Breast epithelium (tissue), 4 donors: Measurements from ENCODE around the gene ALOX5. TPM values are rescaled to one million over a fixed set of nuclear protein-coding genes. Genes with fewer than 3 reads are reported as not detected.
"Not testable (repeated sequence)": the region's sequence is repeated elsewhere in the genome, so short reads cannot be mapped to it uniquely, and the experiment has no call there.

ENCODE experiments used
- DNase-seq, 2 donors: peaks; one replicate each; pipeline ENCODE4 v3.0.0-alpha.2; 2019; ENCODE audit warnings: low spot score in 2 of 2
- H3K27ac ChIP-seq, 2 donors: fragments of 200-600 bp; sonication (generic) in 1 of 2; one replicate each; pipeline ENCODE4 v1.5.1; 2016 to 2019; ENCODE audit warnings: mild to moderate bottlenecking in 1 of 2
- H3K27me3 ChIP-seq, 2 donors: fragments of 200-600 bp; sonication (generic) in 1 of 2; one replicate each; pipeline versions ENCODE4 v1.5.1 to v1.6.0; 2017 to 2019; ENCODE audit warnings: control low read depth in 1 of 2, mild to moderate bottlenecking in 1 of 2
- H3K36me3 ChIP-seq: fragments of 200-600 bp; one replicate; pipeline ENCODE4 v1.5.1; 2019
- H3K4me1 ChIP-seq, 2 donors: fragments of 200-600 bp; sonication (generic); one replicate each; pipeline ENCODE4 v1.5.1; 2016 to 2019; ENCODE audit warnings: control low read depth in 1 of 2
- H3K4me3 ChIP-seq, 3 donors: fragments of 200-600 bp; sonication (generic); 1 replicate in 2 of 3; 2 replicates in 1 of 3; pipeline ENCODE4 v1.5.1; 2016 to 2019; ENCODE audit warnings: mild to moderate bottlenecking in 3 of 3, moderate library complexity in 2 of 3
- H3K9me3 ChIP-seq, 2 donors: fragments of 200-600 bp; sonication (generic) in 1 of 2; one replicate each; pipeline ENCODE4 v1.5.1; 2016 to 2019; ENCODE audit warnings: control low read depth in 1 of 2
- CTCF ChIP-seq, 3 donors: fragments of 450-650 bp; IDR thresholded peaks; one replicate each; pipeline ENCODE4 v1.5.1; 2016 to 2017; ENCODE audit warnings: antibody characterized with exemption in 3 of 3, mild to moderate bottlenecking in 3 of 3, moderate library complexity in 3 of 3
- POLR2A ChIP-seq: fragments of 450-650 bp; IDR thresholded peaks from one replicate; pipeline ENCODE4 v1.6.1; 2016; ENCODE audit warnings: antibody characterized with exemption, mild to moderate bottlenecking, moderate library complexity
- POLR2AphosphoS5 ChIP-seq, 3 donors: sonication (generic); formaldehyde crosslinking; IDR thresholded peaks; one replicate each; pipeline ENCODE4 v1.6.1; 2017; ENCODE audit warnings: antibody characterized with exemption in 3 of 3
- intact Hi-C: fragments of 100-400 bp; cut with DNase I; formaldehyde crosslinking; loops from one replicate; pipeline ENCODE4 v1.15.1; 2023; ENCODE audit warnings: low total_unique reads
- total RNA-seq, 3 donors: library from RNA; depleted of rRNA; stranded (reverse); fragments of >200 nt; gene quantifications; one replicate each; pipeline ENCODE4 v1.1.0, GENCODE V29; 2016

ALOX5 gene
- total RNA-seq, 3 donors from 2014 or later, result 33.4 to 67.5 (median 49.0) TPM

DNA sequence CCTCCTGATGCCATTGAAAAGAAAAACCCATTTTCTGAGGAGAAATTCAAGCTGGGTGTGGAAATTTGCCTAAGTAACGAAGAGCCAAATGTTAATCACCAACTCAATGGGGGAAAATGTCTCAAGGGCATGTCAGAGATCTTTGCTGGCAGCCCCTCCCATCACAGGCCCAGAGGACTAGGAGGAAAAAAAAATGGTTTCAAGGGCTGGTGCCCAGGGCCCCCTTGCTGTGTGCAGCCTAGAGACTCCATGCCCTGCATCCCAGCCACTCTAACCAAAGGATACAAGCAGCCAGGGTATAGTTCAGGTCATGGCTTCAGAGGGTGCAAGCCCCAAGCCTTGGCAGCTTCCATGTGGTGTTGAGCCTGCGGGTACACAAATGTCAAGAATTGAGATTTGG lies 106.3 kb downstream of the ALOX5 start:
- Histone ChIP-seq H3K4me1 (no peaks in the 10 kb centered on the region), H3K4me3 (no peak overlapping the region), H3K9me3 (peaks cover 0 to 13% of the 10 kb centered on the region in 2 donors), H3K27me3 (no peaks in the 10 kb centered on the region), H3K27ac (no peak overlapping the region), H3K36me3 (no peaks in the 10 kb centered on the region)
- DNase-seq, result no peak
- TF ChIP-seq POLR2AphosphoS5 (IDR thresholded peaks at IDR 0.05) (no peak), POLR2A (no peak), CTCF (IDR thresholded peaks at IDR 0.05) (no peak)
- intact Hi-C loops, result no loop called here

- intact Hi-C loops, result not testable (repeated sequence)
Measured at GRCh38 chr10:45481100-45481499, 107.1 kb downstream of the ALOX5 start.

DNA sequence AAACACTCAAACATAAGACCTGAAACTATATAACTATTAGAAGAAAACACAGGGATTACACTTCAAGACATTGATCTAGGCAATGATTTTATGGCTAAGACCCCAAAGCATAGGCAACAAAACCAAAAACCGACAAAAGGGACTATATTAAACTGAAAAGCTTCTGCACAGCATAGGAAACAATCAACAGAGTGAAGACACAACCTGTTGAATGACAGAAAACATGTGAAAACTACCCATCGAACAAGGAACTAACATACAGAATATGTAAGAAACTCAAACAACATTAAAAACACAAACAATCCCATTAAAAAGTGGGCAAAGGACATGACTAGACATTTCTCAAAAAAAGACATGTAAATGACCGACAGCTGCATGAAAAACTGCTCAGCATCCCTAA lies 109.0 kb downstream of the ALOX5 start:
- Histone ChIP-seq H3K27me3 (no peaks in the 10 kb centered on the region), H3K9me3 (peaks cover 0 to 6% of the 10 kb centered on the region in 2 donors), H3K4me1 (no peaks in the 10 kb centered on the region), H3K27ac (no peak overlapping the region), H3K36me3 (no peaks in the 10 kb centered on the region), H3K4me3 (no peak overlapping the region)
- intact Hi-C loops, result no loop called here
- no peak for DNase-seq
- TF ChIP-seq POLR2AphosphoS5 (IDR thresholded peaks at IDR 0.05) (no peak), POLR2A (no peak), CTCF (IDR thresholded peaks at IDR 0.05) (no peak)

More at GRCh38 chr10:45481100-45481499, 107.1 kb downstream of the ALOX5 start:
- not testable (repeated sequence) for H3K36me3 ChIP-seq, H3K27me3 ChIP-seq, H3K4me1 ChIP-seq, H3K27ac ChIP-seq, DNase-seq, H3K4me3 ChIP-seq
- peaks cover 0 to 13% of the 10 kb centered on the region in 2 donors for H3K9me3 ChIP-seq

- intact Hi-C loops, result no loop called here
- TF ChIP-seq POLR2AphosphoS5 (IDR thresholded peaks at IDR 0.05) (no peak), CTCF (IDR thresholded peaks at IDR 0.05) (no peak), POLR2A (no peak)
- Histone ChIP-seq H3K4me1 (no peaks in the 10 kb centered on the region), H3K9me3 (no peaks in the 10 kb centered on the region), H3K4me3 (no peak overlapping the region), H3K36me3 (no peaks in the 10 kb centered on the region), H3K27me3 (no peaks in the 10 kb centered on the region), H3K27ac (no peak overlapping the region)
- DNase-seq, result no peak
Measured at GRCh38 chr10:45487735-45488134, 113.7 kb downstream of the ALOX5 start.

DNA sequence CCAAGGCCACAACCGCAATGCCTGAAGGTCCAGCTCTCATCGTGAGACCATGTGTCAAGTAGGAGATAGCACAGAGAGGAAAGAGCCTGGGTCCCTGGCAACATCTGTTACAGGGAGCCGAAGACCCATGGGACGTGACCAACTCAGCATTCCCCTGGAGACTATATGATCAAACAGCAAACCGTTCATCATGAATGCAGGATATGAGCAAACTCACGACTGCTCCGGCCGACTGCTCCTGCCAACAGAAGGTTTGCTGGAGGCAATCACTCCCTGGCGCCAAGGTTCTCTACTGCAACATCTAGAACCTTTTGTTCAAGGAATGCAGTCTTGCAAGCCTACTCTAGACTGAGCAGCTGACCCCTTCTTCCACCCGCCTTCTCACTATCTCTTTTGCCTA lies 114.3 kb downstream of the ALOX5 start:
- intact Hi-C loops, result no loop called here
- DNase-seq, result no peak
- H3K27me3 ChIP-seq, result no peaks in the 10 kb centered on the region
- H3K4me3 ChIP-seq, result no peak overlapping the region
- no peaks in the 10 kb centered on the region for H3K9me3 ChIP-seq
- no peak overlapping the region for H3K27ac ChIP-seq
- TF ChIP-seq POLR2AphosphoS5 (IDR thresholded peaks at IDR 0.05) (no peak), CTCF (IDR thresholded peaks at IDR 0.05) (no peak), POLR2A (no peak)
- no peaks in the 10 kb centered on the region for H3K4me1 ChIP-seq
- no peaks in the 10 kb centered on the region for H3K36me3 ChIP-seq

GRCh38 chr10:45490277-45490676 lies 116.3 kb downstream of the ALOX5 start:
- Histone ChIP-seq H3K27ac (no peak overlapping the region), H3K9me3 (peaks cover under 1 to 5% of the 10 kb centered on the region in 2 donors), H3K4me3 (no peak overlapping the region), H3K36me3 (no peaks in the 10 kb centered on the region), H3K4me1 (no peaks in the 10 kb centered on the region), H3K27me3 (no peaks in the 10 kb centered on the region)
- TF ChIP-seq CTCF (IDR thresholded peaks at IDR 0.05) (no peak), POLR2AphosphoS5 (IDR thresholded peaks at IDR 0.05) (no peak), POLR2A (no peak)
- intact Hi-C loops, result no loop called here
- DNase-seq, result no peak
